Erythroblast (primary cell): ENCODE results near the gene SECTM1.
"Not testable (repeated sequence)": the region's sequence is repeated elsewhere in the genome, so short reads cannot be mapped to it uniquely, and the experiment has no call there.

Experiments
- DNase-seq, 2 experiments: peaks; one replicate each; lab custom pipeline; 2025; lab: John Stamatoyannopoulos, UW
- GATA1 ChIP-seq: IDR thresholded peaks from 2 replicates; pipeline ENCODE4 v1.6.1; 2011; ENCODE audit warnings: low read depth, mild to moderate bottlenecking, control low read depth, low read length, moderate library complexity
- POLR2A ChIP-seq: IDR thresholded peaks from 2 replicates; pipeline ENCODE4 v1.6.1; 2011; ENCODE audit warnings: mild to moderate bottlenecking, low read length

Gene SECTM1

GRCh38 chr17:82333279-82334171, at the start of gene SECTM1:
TSS of gene SECTM1 (minus strand) at chr17:82333766. CDS start at chr17:82327240, 6,526 bp downstream.
- DNase-seq, result peak; percentile 26 to 41
- no peak for TF ChIP-seq GATA1
- no peak for TF ChIP-seq POLR2A

- TF ChIP-seq GATA1 (no peak), POLR2A (no peak)
- DNase-seq, result no peak
Measured at GRCh38 chr17:82382933-82383255, 49.3 kb upstream of the SECTM1 start.

GRCh38 chr17:82382220-82382932, 48.8 kb upstream of the SECTM1 start:
- not testable (repeated sequence) for DNase-seq

GRCh38 chr17:82381703-82382009, 48.1 kb upstream of the SECTM1 start:
- not testable (repeated sequence) for DNase-seq

GRCh38 chr17:82380860-82381702, 47.5 kb upstream of the SECTM1 start:
- TF ChIP-seq GATA1, result no peak
- DNase-seq, result no peak

GRCh38 chr17:82378741-82379021, 45.1 kb upstream of the SECTM1 start:
- TF ChIP-seq POLR2A, result no peak
- no peak for TF ChIP-seq GATA1

GRCh38 chr17:82377924-82378740, 44.6 kb upstream of the SECTM1 start:
- no peak for DNase-seq
- TF ChIP-seq POLR2A, result no peak
- TF ChIP-seq GATA1, result no peak

More at GRCh38 chr17:82378741-82379021, 45.1 kb upstream of the SECTM1 start:
- no peak for DNase-seq

- not testable (repeated sequence) for DNase-seq
Measured at GRCh38 chr17:82377294-82377693, 43.7 kb upstream of the SECTM1 start.

- no peak for DNase-seq
- TF ChIP-seq POLR2A, result no peak
- no peak for TF ChIP-seq GATA1
Measured at GRCh38 chr17:82376042-82376730, 42.6 kb upstream of the SECTM1 start.

GRCh38 chr17:82375359-82376041, 41.9 kb upstream of the SECTM1 start:
- DNase-seq, result no peak
- TF ChIP-seq POLR2A (no peak), GATA1 (no peak)

GRCh38 chr17:82374626-82375331, 41.2 kb upstream of the SECTM1 start:
- TF ChIP-seq GATA1 (no peak), POLR2A (no peak)
- no peak for DNase-seq
